HG02642 (cell line): ENCODE data around the gene TMEM186.
"Not testable (repeated sequence)": the region's sequence is repeated elsewhere in the genome, so short reads cannot be mapped to it uniquely, and the experiment has no call there.

Experiments
- ATAC-seq: cut with Tn5 transposase; IDR thresholded peaks from one replicate; pipeline ENCODE4 v1.9.1; 2021; ENCODE audit warnings: mild to moderate bottlenecking; ENCODE audit not compliant: unreplicated experiment, poor library complexity

The TMEM186 gene

GRCh38 chr16:8814095-8814806 lies 16.8 kb upstream of the TMEM186 start:
- ATAC-seq: no peak

GRCh38 chr16:8812162-8812843 lies 14.9 kb upstream of the TMEM186 start:
- no peak for ATAC-seq

GRCh38 chr16:8808613-8809353 lies 11.3 kb upstream of the TMEM186 start:
- no peak for ATAC-seq

GRCh38 chr16:8808009-8808408 lies 10.6 kb upstream of the TMEM186 start:
- no peak for ATAC-seq

DNA sequence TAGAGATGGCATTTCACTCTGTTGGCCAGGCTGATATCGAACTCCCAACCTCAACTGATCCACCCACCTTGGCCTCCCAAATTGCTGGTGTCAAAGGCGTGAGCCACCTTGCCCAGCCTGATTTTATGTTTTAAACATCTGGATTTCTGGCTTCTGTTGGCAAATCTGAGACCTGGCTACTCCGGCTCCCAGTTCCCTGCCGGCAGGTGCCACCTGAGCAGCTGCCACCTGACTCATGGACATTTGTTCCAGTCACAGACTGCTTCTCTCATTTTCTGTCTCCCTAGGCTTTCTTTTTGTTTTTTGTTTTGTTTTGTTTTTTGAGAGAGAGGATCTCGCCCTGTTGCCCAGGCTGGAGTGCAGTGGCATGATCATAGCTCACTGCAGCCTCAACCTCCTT lies 9.8 kb upstream of the TMEM186 start:
- no peak for ATAC-seq

DNA sequence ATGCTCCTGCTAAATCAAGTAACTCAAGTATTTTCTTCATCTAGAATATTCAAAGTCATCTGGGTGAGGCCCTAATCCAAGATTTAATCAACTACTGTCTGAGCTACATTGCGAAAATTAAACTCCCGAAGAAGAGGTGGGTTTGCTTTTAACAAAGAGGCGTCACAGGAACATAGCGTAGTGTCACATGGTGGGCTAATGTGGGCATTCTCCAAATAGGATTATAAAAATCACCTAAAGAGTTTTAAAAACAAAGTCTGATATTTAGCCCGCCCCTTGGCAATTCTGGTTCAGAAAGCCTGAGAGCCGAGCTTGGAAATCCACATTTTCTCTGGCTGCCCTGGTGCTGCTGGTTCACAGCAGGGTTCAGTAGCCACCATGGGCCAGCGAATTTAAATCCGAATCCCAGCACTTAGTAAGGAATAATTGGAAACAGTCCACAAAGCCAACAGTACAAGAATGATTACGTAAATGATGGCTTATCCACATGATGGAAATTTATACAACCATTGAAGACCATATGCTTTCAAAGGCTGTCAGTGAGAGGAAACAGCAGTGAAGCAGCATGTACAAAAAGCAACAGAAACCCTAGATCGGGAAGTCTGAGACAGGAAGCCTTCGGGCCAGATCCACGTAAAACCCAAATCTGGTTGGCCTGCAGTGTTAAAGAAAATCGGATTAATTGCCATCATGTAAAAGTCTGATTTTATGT lies 9.0 kb upstream of the TMEM186 start:
- ATAC-seq: no peak

- ATAC-seq: no peak
These were observed 6.9 kb upstream of the TMEM186 start for GRCh38 chr16:8804313-8804712.

DNA sequence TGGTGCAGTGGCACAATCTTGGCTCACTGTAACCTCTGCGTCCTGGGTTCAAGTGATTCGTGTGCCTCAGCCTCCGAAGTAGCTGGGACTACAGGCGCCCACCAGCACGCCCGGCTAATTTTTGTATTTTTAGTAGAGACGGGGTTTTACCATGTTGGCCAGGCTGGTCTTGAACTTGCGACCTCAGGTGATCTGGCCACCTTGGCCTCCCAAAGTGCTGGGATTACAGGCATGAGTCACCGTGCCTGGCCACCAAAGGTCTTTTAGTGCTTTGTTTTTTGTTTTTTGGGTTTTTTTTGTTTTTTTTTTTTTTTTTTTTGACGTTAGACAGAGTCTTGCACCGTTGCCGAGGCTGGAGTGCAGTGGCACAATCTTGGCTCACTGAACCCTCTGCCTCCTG lies 6.3 kb upstream of the TMEM186 start:
- not testable (repeated sequence) for ATAC-seq

- ATAC-seq: no peak
These were observed 4.3 kb upstream of the TMEM186 start for GRCh38 chr16:8801701-8802100.

- no peak for ATAC-seq
These were observed 1.2 kb upstream of the TMEM186 start for GRCh38 chr16:8798535-8799157.

GRCh38 chr16:8798174-8798527 lies 712 bp upstream of the TMEM186 start:
- ATAC-seq: no peak

DNA sequence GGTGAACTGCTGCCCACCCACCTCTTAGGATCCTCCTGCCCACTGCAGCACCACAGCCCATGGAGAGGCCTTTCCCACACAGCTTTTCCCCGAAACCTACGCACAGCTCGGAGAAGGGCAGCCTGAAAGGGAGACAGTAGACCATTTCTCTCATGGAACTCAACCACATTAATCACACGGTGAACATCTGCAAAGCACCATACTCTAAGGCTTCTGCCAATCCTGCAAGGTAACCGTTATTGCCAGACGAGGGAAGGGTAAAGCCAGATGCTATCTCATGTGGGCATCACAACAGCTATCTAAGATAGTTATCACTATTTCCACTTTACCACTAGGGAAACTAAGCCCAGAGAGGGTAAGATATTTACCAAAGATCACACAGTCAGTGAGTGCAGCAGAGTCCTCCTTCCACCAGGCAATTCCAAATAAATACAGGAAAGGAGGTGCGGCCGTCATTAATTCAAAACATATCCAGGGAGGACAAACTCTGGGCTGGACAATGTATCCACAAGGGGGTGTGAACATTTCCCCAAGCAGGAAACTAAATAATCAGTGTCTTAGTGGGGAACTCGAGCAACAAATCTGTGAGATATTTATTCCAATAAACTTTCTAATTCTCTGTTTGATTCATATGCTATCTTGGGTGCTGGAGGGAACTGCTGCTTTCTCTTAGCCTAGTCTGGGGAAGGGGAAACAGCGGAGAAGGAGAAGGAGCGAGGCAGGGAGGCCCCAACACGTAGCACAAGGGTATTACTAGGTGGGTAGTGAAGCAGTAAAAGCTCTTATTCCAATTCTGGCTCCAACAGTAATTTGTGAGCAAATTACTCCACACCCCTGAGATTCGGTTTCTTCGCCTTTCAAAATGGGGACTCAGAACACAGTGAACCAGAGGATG lies 723 bp downstream of the TMEM186 start:
- no peak for ATAC-seq

DNA sequence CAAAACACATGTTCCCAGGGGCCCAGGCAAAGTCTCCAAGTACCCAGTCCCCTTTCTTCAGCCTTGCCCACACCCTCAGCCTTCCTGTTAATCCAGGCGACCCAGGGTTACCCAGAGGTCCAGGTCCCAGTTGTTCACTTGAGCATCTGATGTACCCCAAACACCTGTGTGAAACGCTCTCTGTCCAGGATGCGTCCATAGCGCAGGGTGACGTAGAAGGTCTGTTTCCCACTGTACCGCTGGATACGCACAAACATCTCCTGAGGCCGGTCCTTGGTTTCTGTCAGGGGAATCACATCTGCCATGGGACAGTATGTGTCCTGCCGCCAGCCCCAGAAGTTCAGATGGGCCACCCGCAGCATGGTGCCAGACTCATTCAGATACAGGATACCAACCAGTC lies 1.6 kb downstream of the TMEM186 start:
- ATAC-seq: no peak

GRCh38 chr16:8795091-8795490 lies 2.3 kb downstream of the TMEM186 start:
- ATAC-seq: no peak

GRCh38 chr16:8788578-8789172 lies 8.8 kb downstream of the TMEM186 start:
- no peak for ATAC-seq

DNA sequence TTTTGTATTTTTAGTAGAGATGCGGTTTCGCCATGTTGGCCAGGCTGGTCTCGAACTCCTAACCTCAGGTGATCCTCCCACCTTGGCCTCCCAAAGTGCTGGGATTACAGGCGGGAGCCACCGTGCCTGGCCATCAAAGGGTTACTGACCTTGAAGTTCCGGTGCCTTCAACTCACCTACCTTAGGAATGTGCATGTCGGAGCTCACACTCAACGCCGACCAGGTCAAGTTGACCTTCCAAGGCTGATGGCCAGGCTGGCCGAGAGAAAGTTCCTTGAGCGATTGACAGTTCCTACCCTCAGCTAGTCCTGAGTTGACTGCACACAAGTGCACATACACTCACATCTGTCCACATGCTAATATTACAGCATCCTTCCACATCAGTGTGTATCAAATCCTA lies 11.1 kb downstream of the TMEM186 start:
- ATAC-seq: not testable (repeated sequence)

GRCh38 chr16:8785408-8785807 lies 12.0 kb downstream of the TMEM186 start:
- no peak for ATAC-seq

GRCh38 chr16:8782673-8783072 lies 14.8 kb downstream of the TMEM186 start:
- ATAC-seq: no peak

DNA sequence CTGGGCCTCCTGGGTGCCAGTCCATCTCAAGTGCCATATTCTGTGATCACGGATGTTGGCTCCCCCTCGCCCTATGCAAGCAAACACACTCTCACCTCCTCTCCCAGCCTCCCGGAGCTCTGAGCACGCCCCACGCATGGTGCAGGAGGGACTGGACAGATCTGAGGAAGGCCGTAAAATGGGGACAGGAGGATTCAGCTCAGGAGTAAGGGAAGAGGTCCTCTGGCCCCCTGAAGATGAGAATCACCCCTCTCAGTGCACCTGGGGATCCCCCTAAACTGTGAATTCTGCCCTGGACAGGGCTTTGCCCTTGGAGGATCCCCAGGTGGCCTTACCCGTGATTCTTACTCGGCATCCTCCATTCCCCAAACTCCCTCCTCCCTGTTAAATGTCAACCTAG lies 15.6 kb downstream of the TMEM186 start:
- no peak for ATAC-seq
